Lung (tissue), 12 donors: ENCODE results near the gene WASL. TPM values are rescaled to one million over a fixed set of nuclear protein-coding genes. Genes with fewer than 3 reads are reported as not detected.
A peak's percentile ranks its signal among the peaks of the same experiment; 100 is the strongest.

ENCODE experiments used
- ATAC-seq: fragments of 200-7000 bp; cut with Tn5 transposase; one replicate; pipeline ENCODE4 v1.9.1; 2020; ENCODE audit warnings: moderate number of reproducible peaks; ENCODE audit not compliant: insufficient read depth, low FRiP score
- DNase-seq, 3 donors: peaks; one replicate each; pipeline ENCODE4 v3.0.0-alpha.2; 2013 to 2017
- H3K27ac ChIP-seq, 2 donors: one replicate each; pipeline ENCODE4 v1.5.1; 2013; ENCODE audit warnings: mild to moderate bottlenecking in 2 of 2, moderate library complexity in 2 of 2, control low read depth in 1 of 2, inconsistent platforms in 1 of 2, low read depth in 1 of 2, low read length in 1 of 2
- H3K27me3 ChIP-seq, 3 donors: one replicate each; pipeline ENCODE4 v1.5.1; 2013; ENCODE audit warnings: low read length in 2 of 3; ENCODE audit not compliant: control insufficient read depth in 3 of 3, insufficient read depth in 3 of 3
- H3K36me3 ChIP-seq, 4 donors: one replicate each; pipeline ENCODE4 v1.5.1; 2013; ENCODE audit warnings: low read length in 4 of 4, mild to moderate bottlenecking in 1 of 4, moderate library complexity in 1 of 4; ENCODE audit not compliant: control insufficient read depth in 4 of 4, insufficient read depth in 4 of 4
- H3K4me1 ChIP-seq, 5 donors: one replicate each; pipeline ENCODE4 v1.5.1; 2013; ENCODE audit warnings: low read length in 5 of 5, mild to moderate bottlenecking in 2 of 5, moderate library complexity in 1 of 5; ENCODE audit not compliant: control insufficient read depth in 5 of 5, insufficient read depth in 5 of 5
- H3K4me3 ChIP-seq: one replicate; pipeline ENCODE4 v1.5.1; 2013; ENCODE audit warnings: mild to moderate bottlenecking, control low read depth, moderate library complexity
- H3K9ac ChIP-seq, 2 donors: one replicate each; pipeline ENCODE4 v1.5.1; 2013; ENCODE audit warnings: low read length in 2 of 2, control low read depth in 1 of 2; ENCODE audit not compliant: insufficient read depth in 1 of 2
- H3K9me3 ChIP-seq, 4 donors: one replicate each; pipeline ENCODE4 v1.5.1; 2013; ENCODE audit warnings: low read length in 3 of 4, mild to moderate bottlenecking in 1 of 4, moderate library complexity in 1 of 4; ENCODE audit not compliant: control insufficient read depth in 4 of 4, insufficient read depth in 3 of 4
- WGBS, 2 donors: extraction: QIAGEN DNeasy Blood & Tissue Kit; methylation state at CpG; one replicate each; pipeline ENCODE4 v1.1.7; 2013; 5-methylcytosine and 5-hydroxymethylcytosine counted together
- polyA plus RNA-seq, 2 donors: library from polyadenylated mRNA; stranded (reverse); fragments of 200-250 nt; gene quantifications; one replicate each; pipeline ENCODE4 v1.2.1, GENCODE V29; 2013
- total RNA-seq, 2 donors: library from RNA; depleted of rRNA in 1 of 2; stranded (reverse); fragments of >200 nt in 1 of 2; gene quantifications; one replicate each; pipeline ENCODE4 v1.2.1, GENCODE V29; 2014 to 2021
- TF ChIP-seq, protein P1 (sequence below): IDR thresholded peaks from 2 replicates; pipeline ENCODE4 v1.5.1; 2012; ENCODE audit warnings: mild to moderate bottlenecking; ENCODE audit errors: control extremely low read depth, extremely low read depth
- donor health status: control.
- donor health status: control.
- donor health status: Bipolar disorder and iron deficiency.
- donor health status: healthy.
- donor health status: DM: yes; HTN: yes; CAD: no.

The WASL gene
- total and polyA plus RNA-seq, 4 donors: 11.8 to 52.7 (median 22.2) TPM

DNA sequence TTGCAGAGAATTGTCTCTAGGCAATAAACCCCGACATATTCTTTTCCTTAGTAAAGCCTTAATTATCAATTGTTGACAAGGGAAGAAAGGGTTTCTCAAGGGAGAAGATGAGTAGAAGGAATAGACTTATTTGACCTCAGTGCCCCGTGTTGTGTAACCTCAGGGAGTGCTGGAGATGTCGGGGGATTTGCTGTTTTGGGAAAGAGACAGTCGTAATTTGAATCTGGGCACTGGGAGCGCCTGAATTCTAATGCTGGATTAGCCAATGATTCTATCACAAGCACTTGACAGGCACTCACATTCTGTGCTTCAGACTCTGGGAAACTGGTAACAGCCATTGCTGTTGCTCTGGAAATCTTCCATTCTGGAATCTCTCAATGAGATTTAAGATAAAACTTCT is 106.9 kb downstream of the WASL start:
- peaks cover 0 to 28% (median 10%) of the 10 kb centered on the region in 5 donors for H3K4me1 ChIP-seq
- WGBS, 2 donors: 84 to 93% methylated on average over 5 of the region's 5 CpGs
- TF ChIP-seq, protein P1, sequence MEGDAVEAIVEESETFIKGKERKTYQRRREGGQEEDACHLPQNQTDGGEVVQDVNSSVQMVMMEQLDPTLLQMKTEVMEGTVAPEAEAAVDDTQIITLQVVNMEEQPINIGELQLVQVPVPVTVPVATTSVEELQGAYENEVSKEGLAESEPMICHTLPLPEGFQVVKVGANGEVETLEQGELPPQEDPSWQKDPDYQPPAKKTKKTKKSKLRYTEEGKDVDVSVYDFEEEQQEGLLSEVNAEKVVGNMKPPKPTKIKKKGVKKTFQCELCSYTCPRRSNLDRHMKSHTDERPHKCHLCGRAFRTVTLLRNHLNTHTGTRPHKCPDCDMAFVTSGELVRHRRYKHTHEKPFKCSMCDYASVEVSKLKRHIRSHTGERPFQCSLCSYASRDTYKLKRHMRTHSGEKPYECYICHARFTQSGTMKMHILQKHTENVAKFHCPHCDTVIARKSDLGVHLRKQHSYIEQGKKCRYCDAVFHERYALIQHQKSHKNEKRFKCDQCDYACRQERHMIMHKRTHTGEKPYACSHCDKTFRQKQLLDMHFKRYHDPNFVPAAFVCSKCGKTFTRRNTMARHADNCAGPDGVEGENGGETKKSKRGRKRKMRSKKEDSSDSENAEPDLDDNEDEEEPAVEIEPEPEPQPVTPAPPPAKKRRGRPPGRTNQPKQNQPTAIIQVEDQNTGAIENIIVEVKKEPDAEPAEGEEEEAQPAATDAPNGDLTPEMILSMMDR: no peak
- ATAC-seq (no peak), DNase-seq (no peak)
- no peak overlapping the region for H3K9ac ChIP-seq
- H3K27me3 ChIP-seq: no peaks in the 10 kb centered on the region
- H3K9me3 ChIP-seq: peaks cover 0 to 2% (median 0%) of the 10 kb centered on the region in 4 donors
- H3K36me3 ChIP-seq: no peaks in the 10 kb centered on the region
- no peak overlapping the region for H3K4me3 ChIP-seq
- H3K27ac ChIP-seq: peak overlapping the region in 1 of 2 donors; percentile 39

DNA sequence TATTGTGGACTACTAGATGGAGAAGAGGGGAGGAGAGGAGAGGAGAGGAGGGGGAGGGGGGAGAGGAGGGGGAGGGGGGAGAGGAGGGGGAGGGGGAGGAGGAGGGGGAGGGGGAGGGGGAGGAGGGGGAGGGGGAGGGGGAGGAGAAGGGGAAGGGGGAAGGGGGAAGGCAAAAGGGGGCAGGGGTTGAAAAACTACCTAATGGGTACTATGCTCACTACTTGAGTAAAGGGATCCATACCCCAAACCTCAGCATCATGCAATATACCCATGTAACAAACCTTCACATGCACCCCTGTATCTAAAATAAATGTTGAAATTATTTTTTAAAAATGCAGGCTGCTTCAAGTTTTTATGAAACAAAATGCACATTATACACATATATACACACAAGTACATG is 108.2 kb downstream of the WASL start:
- TF ChIP-seq, protein P1: no peak
- Histone ChIP-seq H3K4me3 (no peak overlapping the region), H3K27me3 (no peaks in the 10 kb centered on the region), H3K27ac (no peak overlapping the region), H3K9me3 (no peaks in the 10 kb centered on the region), H3K4me1 (peaks cover 0 to 27% (median 10%) of the 10 kb centered on the region in 5 donors), H3K36me3 (no peaks in the 10 kb centered on the region), H3K9ac (no peak overlapping the region)
- DNase-seq (no peak), ATAC-seq (no peak)

DNA sequence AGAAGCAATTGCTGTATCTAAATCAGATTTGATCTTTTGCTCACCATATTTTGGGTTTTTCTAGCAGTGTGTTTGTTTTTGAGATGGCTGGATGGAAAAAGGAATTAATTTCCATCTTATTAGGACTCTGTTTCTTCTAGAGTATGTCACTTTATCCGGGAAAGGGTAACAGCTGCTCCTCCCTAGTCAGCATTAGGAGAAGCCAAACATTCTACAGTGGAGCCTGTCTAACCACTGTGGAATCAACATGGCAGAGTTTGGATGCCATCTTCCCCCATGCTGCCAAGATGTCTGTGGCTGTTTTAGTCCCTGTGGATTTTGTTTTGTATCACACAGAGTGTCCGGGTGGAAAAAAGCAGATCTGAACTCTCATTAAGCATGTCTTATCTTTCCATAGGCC is 109.2 kb downstream of the WASL start:
- H3K4me1 ChIP-seq: peaks cover 0 to 26% (median 9%) of the 10 kb centered on the region in 5 donors
- no peak overlapping the region for H3K4me3 ChIP-seq
- H3K36me3 ChIP-seq: no peaks in the 10 kb centered on the region
- DNase-seq: no peak
- H3K9ac ChIP-seq: no peak overlapping the region
- H3K27me3 ChIP-seq: no peaks in the 10 kb centered on the region
- TF ChIP-seq, protein P1: no peak
- H3K27ac ChIP-seq: peak overlapping the region in 1 of 2 donors; percentile 17
- ATAC-seq: no peak
- 90 to 92% methylated on average over 2 of the region's 2 CpGs for WGBS, 2 donors
- H3K9me3 ChIP-seq: no peaks in the 10 kb centered on the region

DNA sequence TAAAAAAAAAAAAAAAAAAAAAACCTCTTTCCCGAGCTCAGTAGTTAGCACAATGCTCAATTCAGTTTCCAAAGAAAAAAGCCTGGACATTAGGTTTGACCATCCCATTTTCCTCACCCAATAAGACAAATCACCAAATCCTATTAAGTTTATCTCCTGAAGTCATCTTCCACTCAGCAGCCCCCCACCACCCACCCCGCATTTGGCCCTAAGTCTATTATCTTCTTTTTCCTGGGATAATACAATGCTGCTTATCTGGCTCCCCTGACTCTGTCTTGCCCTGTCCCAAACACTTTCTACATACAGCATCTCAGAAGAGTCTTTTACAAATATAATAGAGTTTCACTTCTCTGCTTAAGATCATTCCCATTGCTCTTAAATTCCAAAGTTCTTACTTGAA is 110.9 kb downstream of the WASL start:
- H3K4me1 ChIP-seq: peaks cover 0 to 18% (median 0%) of the 10 kb centered on the region in 5 donors
- WGBS, 2 donors: 83 to 88% methylated on average over 2 of the region's 2 CpGs
- ATAC-seq: no peak
- H3K27ac ChIP-seq: peak overlapping the region in 1 of 2 donors; percentile 49
- no peaks in the 10 kb centered on the region for H3K9me3 ChIP-seq
- no peak overlapping the region for H3K9ac ChIP-seq
- DNase-seq: no peak
- H3K27me3 ChIP-seq: no peaks in the 10 kb centered on the region
- H3K4me3 ChIP-seq: no peak overlapping the region
- TF ChIP-seq, protein P1: no peak
- no peaks in the 10 kb centered on the region for H3K36me3 ChIP-seq
